Nephron progenitor cell (in vitro differentiated cells): ENCODE data around the gene ACIN1.

Source experiments
- DNase-seq: peaks from one replicate; pipeline ENCODE4 v3.0.0; 2021
- H3K27ac Mint-ChIP-seq: 2 replicates; pipeline ENCODE4 v1.8.0; 2021; ENCODE audit warnings: mild to moderate bottlenecking, moderate library complexity, mixed read lengths
- H3K27me3 Mint-ChIP-seq: 2 replicates; pipeline ENCODE4 v1.8.0; 2021; ENCODE audit warnings: mild to moderate bottlenecking, low read depth, mixed read lengths; ENCODE audit not compliant: poor library complexity
- H3K36me3 Mint-ChIP-seq: 2 replicates; pipeline ENCODE4 v1.8.0; 2021; ENCODE audit warnings: low read depth, mixed read lengths
- H3K4me1 Mint-ChIP-seq: 2 replicates; pipeline ENCODE4 v1.8.0; 2021; ENCODE audit warnings: mixed read lengths
- H3K4me3 Mint-ChIP-seq: 2 replicates; pipeline ENCODE4 v1.8.0; 2021; ENCODE audit warnings: mild to moderate bottlenecking, moderate library complexity, mixed read lengths
- H3K9me3 Mint-ChIP-seq: 2 replicates; pipeline ENCODE4 v1.8.0; 2021; ENCODE audit warnings: mild to moderate bottlenecking, moderate library complexity, mixed read lengths
- TF ChIP-seq, protein P1 (sequence below): fragments of 200-600 bp; sonication (generic); IDR thresholded peaks from 2 replicates; pipeline ENCODE4 v1.5.0; 2021; ENCODE audit warnings: antibody characterized with exemption

ACIN1 gene

DNA sequence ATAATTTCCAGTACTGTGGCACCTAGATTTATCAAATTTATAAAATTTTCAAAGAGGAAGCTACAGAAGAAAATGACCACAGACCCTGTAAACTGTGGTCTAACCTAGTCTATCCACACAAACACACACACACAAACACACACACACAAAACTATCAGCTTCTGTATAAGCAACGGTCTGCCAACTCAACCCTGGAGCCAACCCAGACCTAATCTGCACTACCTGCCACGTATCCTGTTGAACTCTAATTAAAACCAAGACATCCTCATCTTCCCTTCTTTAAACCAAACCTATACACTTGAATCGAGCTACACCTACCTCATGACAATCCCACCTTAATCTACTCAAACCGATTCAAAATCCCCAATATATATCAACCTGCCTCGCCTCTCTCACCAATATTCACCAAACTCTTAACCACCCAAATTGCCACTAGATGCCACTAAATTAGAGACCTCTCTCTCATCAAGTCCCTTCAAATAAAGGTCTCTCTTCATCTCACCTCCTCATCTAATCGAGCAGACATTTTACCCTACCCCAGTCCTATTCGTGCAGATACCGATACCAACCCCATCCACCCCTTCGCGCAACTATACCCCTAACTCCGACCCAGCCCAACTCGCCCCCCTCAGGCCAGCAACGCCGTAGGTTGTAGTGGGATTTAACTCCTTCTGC is 808 bp downstream of the ACIN1 start:
- no peak for DNase-seq
- peaks cover 6% of the 10 kb centered on the region for H3K4me1 Mint-ChIP-seq

DNA sequence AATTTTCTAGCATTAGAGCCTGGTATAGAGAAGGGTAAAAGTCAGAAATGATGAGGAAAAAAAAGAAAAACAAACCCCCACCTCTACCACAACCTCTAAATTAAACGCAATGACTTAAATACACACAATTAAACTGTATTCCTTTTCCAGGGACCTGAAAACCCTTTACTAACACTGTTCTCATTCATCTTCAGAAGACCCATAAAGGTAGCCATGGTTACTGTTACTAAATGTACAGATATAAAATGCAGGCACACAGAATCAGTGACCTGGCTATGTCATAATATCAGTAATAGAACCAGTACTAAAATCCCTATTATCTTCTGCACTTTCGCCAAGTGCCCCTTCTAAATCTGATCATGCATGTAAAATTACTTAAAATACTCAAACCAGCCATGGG is 1.4 kb downstream of the ACIN1 start:
- DNase-seq, result no peak
- Mint-ChIP-seq H3K36me3 (peaks cover 44% of the 10 kb centered on the region), H3K4me3 (no peak overlapping the region), H3K9me3 (no peaks in the 10 kb centered on the region), H3K27me3 (no peaks in the 10 kb centered on the region), H3K4me1 (peaks cover 6% of the 10 kb centered on the region), H3K27ac (no peak overlapping the region)
- TF ChIP-seq, protein P1, sequence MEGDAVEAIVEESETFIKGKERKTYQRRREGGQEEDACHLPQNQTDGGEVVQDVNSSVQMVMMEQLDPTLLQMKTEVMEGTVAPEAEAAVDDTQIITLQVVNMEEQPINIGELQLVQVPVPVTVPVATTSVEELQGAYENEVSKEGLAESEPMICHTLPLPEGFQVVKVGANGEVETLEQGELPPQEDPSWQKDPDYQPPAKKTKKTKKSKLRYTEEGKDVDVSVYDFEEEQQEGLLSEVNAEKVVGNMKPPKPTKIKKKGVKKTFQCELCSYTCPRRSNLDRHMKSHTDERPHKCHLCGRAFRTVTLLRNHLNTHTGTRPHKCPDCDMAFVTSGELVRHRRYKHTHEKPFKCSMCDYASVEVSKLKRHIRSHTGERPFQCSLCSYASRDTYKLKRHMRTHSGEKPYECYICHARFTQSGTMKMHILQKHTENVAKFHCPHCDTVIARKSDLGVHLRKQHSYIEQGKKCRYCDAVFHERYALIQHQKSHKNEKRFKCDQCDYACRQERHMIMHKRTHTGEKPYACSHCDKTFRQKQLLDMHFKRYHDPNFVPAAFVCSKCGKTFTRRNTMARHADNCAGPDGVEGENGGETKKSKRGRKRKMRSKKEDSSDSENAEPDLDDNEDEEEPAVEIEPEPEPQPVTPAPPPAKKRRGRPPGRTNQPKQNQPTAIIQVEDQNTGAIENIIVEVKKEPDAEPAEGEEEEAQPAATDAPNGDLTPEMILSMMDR, result no peak

More for the DNA sequence above, 808 bp downstream of the ACIN1 start:
- no peak overlapping the region for H3K27ac Mint-ChIP-seq
- TF ChIP-seq, protein P1, result no peak
- no peak overlapping the region for H3K4me3 Mint-ChIP-seq
- no peaks in the 10 kb centered on the region for H3K27me3 Mint-ChIP-seq
- no peaks in the 10 kb centered on the region for H3K9me3 Mint-ChIP-seq
- peaks cover 50% of the 10 kb centered on the region for H3K36me3 Mint-ChIP-seq

DNA sequence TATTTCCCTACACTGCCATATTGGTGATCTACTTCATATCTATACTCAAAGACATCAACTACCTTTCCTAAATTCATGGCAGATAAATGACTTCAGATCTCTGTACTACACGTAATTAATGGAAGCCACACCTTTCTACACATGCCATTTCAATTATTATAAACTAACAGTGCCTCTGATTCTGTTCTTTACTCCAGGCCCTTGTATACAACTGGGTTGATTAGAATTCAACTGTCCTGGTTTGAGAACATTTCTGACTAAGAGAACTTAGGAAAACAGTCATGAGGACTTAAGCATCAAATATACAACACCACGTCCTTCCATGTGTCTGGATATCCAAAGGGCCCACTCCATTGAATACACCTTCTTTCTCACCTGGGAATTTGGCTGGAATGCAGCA is 1.8 kb downstream of the ACIN1 start:
- DNase-seq, result no peak
- Mint-ChIP-seq H3K4me3 (no peak overlapping the region), H3K27me3 (no peaks in the 10 kb centered on the region), H3K4me1 (peaks cover 6% of the 10 kb centered on the region), H3K27ac (no peak overlapping the region), H3K9me3 (no peaks in the 10 kb centered on the region), H3K36me3 (peaks cover 40% of the 10 kb centered on the region)
- TF ChIP-seq, protein P1, result no peak

DNA sequence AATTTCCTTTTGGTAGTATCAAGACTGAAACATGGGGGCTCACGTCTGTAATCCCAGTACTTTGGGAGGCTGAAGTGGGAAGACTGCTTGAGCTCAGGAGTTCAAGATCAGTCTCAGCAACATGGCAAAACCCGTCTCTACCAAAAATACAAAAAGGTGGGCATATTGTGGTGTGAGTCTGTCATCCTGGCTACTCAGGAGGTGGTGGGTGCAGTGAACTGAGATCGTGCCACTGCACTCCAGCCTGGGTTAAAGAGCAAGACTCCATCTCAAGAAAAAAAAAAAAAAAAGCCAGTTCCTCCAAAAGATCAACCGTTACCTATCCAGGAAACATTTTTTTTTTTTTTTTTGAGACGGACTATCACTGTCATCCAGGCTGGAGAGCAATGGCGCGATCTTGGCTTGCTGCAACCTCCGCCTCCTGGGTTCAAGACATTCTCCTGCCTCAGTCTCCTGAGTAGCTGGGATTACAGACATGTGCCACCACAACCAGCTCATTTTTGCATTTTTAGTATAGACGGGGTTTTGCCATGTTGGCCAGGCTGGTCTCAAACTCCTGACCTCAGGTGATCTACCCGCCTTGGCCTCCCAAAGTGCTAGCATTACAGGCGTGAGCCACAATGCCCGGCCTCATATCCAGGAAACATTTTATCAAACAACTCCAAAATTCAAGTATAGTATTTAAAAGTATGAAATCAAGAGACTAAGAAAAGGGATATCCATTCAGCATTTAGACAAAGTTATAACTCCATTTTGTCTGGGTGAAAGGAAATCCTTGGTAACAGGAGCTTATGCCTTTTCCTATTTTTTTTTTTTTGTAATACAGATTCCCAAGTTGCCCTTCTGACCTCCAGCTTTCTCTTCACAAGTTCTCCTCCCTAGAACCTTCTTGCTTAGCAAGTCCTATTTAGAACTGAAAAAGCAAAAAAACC is 3.4 kb downstream of the ACIN1 start:
- Mint-ChIP-seq H3K4me3 (no peak overlapping the region), H3K36me3 (peaks cover 42% of the 10 kb centered on the region), H3K9me3 (no peaks in the 10 kb centered on the region), H3K27me3 (no peaks in the 10 kb centered on the region), H3K4me1 (peaks cover 6% of the 10 kb centered on the region), H3K27ac (no peak overlapping the region)
- no peak for DNase-seq
- TF ChIP-seq, protein P1, result no peak

DNA sequence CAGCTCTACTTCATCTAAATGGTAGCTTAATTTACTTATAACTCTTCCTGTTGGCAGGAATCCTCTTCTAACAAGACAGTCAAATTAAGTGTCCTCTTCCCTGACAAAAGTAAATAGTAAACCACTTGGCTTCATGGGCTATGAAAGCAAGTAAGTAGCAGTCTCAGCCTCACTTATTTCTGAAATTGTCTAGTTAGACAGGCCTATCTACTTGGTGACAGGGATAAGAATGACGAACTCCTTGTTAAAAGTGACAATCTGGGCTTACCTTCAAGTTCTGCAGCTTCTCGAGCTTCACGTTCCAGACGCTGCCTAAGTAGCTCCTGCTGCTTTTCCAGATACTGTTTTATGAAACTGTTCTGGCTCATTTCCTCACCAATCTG is 4.7 kb downstream of the ACIN1 start:
- no peak for DNase-seq
- TF ChIP-seq, protein P1, result no peak
- Mint-ChIP-seq H3K4me1 (peaks cover 6% of the 10 kb centered on the region), H3K9me3 (no peaks in the 10 kb centered on the region), H3K27me3 (no peaks in the 10 kb centered on the region), H3K27ac (no peak overlapping the region), H3K4me3 (no peak overlapping the region), H3K36me3 (peaks cover 54% of the 10 kb centered on the region)
